GM04504 (cell line): ENCODE measurements around the gene KIZ.
A peak's percentile ranks its signal among the peaks of the same experiment; 100 is the strongest.

Experiments used
- DNase-seq: peaks from one replicate; pipeline ENCODE4 v3.0.0-alpha.2; 2012; ENCODE audit warnings: low read depth

KIZ gene, protein sequence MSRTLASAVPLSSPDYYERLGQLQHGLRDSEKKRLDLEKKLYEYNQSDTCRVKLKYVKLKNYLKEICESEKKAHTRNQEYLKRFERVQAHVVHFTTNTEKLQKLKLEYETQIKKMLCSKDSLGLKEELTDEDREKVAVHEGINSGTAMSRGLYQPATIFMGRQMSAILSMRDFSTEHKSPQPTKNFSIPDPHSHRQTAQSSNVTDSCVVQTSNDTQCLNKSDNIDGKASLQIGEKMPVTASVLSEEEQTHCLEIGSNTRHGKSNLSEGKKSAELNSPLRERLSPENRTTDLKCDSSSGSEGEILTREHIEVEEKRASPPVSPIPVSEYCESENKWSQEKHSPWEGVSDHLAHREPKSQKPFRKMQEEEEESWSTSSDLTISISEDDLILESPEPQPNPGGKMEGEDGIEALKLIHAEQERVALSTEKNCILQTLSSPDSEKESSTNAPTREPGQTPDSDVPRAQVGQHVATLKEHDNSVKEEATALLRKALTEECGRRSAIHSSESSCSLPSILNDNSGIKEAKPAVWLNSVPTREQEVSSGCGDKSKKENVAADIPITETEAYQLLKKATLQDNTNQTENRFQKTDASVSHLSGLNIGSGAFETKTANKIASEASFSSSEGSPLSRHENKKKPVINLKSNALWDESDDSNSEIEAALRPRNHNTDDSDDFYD

DNA sequence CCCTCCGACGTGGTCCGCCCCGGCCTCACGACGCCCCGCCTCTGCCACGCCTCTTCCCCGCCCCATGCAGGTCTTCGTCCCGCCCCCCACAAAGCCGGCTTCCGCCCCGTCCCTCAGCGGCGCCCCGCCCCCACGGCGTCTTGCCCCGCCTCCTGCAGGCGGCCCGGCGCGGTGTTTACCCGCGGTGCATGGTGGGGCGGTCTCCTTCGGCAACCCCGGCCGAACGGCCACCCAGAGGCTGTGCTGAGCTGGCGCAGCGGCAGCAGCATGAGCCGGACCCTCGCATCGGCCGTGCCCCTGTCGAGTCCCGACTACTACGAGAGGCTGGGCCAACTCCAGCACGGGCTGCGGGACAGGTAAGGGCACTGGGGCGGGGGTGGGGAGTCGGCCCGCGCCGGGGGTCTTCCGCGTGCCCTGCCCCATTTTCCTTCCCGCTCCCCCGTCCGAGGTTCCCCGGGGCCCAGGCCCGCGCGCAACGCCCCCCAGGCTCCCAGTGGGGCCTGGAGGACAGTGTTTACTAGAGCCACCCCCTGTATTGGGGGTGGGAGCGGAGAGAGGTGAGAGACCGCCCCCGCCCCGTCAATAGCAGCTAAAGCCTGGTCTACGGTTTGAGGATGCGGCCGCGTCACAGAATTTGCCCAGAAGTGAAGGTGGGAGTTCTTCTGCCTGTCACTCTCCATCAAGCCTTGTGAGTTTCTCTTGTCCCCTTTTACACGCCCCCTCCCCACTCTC, at the start of gene KIZ:
Gene KIZ (plus strand): TSS at position 234 of the 732 bp plus-strand sequence. CDS start 34 bp downstream, at position 268.
- peak; percentile 87 for DNase-seq

GRCh38 chr20:21077809-21078345, 48.0 kb upstream of the KIZ start:
- no peak for DNase-seq

DNA sequence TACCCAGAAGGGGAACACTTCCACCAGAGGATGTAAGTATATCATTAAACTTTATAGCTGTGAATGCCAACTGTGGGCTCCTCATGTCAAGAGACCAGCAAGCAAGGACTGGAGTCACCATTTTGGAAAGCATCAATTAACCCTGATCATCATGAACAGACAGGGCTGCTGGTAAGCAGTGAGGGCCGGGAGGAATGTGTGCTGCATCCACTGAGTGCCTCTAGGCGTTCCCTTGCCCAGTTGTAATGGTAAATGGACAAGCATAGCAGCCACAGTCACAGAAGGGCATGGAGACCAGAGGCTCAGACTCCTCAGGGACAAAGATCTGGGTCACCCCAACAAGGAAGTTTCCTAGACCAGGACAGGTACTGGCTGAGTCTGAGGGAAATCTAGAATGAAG, 43.3 kb upstream of the KIZ start:
- no peak for DNase-seq

GRCh38 chr20:21083825-21084325, 42.0 kb upstream of the KIZ start:
- DNase-seq = no peak

DNA sequence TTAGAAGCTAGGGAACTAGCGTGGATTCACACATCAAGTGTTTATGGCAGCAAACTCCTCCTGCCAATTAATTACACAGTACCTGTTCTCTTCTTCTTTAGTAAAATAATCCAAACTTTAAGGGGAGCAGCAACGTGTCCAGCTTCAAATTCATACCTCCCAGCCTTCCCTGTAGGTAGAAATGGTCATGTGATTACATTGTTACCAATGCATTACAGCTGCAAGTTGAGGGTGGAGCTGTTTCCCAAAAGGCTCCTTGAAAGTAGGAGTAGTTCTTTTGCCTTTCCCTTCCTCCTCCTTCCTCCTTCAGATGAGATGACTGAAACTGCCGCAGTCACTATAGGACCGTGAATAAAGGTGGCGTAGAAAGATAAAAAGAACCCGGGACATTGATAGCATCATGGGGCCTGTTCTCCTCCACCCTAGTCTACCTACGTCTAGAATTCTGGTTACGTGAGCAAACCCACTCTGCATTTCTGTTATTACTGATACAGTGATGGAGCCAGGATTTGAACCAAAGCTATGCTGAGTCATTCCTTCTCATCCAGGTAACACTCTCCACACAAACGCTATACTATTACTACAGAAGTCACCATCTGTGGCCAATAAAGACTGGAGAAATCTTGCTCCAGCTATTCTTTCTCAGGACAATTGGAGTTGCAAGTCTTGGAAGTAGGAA, 37.9 kb upstream of the KIZ start:
- DNase-seq = no peak

DNA sequence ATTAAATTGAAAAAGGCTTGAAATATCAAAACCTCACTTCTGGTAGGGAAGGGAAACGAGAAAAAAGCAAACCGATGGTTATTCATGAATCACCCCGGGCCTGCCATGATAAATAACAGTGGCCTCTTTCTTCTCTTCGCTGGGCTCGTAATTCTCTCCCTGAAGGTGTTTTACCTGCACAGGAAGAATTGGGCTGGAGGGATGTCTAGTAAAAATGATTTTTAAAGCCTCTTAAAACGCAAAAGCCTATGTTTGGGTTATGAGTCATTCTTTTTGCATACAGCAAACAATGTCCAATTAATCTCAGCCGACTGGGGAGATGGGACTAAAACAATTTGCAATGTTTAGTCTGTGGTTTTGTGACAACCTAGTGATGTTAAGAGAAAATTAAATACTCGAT, 36.5 kb upstream of the KIZ start:
- DNase-seq = no peak

- DNase-seq = no peak
These were observed 35.7 kb upstream of the KIZ start for GRCh38 chr20:21090111-21090618.

GRCh38 chr20:21090721-21091120, 35.2 kb upstream of the KIZ start:
- DNase-seq = no peak

- DNase-seq = no peak
These were observed 33.1 kb upstream of the KIZ start for GRCh38 chr20:21092806-21093205.

DNA sequence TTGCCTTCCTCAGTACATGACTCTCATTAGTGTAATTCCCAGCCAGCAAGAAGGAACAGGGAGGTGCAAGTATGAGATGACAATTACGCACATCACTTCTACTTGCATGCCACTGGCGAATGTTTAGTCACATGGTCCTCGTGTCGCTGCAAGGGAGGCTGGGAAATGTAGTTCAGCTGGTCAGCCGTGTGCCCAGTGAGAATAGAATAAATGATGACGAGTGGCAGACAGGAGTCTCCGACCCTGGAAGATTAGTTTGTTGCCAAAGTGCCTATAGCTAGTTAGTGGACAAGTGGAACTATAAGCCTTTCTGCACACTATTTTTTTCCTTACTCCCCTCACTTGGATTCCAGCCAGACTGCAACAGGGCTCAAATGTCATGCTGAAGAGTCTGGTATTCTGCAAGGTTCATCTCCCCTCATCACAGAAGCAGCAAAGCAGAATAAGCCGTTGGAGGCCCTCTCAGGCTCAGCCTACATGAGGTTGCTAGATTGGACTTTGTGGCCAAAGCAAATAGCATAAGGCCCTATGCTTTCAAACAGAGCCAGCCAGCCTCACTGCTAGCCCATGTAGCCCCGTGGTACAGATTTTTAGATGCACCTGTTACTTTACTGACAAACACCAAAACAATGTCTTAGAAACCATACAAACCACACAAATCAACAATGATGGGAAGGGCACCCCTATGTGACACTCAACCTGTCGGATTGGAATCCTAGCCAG, 29.4 kb upstream of the KIZ start:
- DNase-seq = no peak

DNA sequence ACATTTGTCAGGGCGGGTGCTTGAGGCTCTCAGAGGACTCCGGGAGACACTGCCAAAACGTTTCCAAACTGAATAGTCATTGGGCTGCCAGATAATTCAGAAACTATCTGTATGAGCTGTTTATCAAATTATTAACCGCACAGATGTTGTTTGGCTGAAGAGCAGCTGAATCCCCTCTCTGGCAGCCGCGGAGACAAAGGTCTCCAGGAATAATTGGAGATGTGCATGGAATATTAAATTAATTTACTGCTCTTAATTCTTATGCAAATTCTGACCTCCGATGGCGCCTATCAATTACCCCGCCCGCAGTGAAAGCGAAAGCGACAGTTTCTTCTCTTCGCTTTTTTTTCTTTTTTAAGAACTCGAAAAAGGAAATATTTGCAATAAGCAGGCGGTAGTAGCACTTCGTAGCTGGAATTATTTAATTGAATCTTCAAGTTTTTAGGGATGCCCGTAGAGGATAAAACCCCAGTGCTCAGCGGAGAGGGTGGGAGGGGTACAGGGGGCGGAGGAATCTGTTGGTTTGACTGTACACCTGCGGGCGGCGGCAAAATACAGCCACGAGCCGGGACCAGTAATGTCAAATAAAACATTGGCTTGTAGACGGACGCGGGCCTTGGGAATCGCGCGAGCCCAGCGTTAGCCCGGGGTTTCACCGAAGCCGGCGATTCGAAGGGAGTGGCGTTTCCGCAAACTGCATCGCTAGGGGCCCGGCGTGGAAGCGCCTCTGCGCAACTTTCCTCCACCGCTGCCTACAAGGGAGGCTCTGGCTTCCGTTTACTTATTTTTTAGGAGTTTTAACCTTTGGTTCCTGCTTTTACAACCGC, 25.9 kb upstream of the KIZ start:
- no peak for DNase-seq

DNA sequence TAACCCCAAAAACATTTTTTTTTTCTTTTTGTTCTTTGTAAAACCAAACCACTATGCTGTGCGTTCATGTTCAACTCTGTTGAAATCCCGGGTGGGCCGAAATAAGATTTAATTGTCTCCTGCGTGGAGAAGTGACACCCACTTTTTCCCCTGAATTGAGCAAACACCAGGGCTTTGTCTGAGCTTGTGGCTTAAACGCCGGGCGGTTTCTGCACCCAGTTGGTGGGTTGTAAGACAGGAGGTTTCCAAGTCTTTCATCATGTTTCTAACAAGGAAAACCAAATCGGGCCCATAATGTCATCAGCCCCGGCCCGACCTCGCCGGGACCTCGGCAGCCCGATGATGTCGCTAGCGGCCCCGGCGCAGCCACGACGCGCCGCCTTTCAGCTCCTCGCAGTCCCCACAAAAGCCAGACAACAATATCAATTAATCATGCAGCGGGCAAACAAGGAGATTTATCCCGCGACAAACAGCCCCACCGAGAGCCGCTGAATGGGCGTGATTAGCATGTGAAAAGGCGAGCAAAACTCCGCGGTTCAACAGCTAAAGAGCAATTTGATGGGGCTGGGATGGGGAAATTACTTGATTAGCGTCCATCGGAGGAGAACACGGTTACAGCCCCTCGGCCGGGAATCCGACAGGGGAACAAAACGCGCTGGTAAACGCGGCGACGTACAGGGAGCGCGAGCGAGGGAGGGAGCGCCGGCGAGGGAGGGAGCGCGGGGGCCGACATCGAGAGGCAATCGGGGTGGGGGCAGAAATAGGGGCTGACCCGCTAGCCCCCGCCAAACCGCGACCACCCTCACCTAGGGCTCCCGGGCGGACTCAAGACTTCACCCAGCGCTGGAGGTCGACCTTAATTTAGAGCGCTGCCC, 25.1 kb upstream of the KIZ start:
- DNase-seq = no peak

DNA sequence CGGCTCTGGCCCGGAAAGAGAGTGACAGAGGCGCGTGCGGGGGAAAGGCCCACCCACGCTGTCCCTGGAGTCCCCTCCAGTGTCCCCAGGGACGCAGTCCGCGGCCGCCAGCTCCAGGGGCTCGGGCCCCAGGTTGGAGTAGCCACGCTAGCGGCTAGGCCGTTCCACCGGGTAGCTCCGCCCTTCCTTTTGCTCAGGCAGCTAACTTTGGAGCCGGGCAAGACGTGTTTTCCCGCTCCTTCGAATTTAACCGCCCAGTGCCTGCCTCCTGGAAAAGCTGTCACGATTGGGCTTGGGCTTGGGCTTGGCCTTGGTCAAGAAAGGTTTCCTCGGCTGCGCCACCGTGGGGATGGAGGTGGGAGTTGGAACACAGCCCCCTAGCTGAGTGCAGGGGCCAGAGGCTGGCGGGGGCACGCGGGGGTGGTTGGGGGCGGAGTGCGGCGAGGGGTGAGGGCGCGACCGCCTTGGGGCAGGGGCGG, 24.4 kb upstream of the KIZ start:
- DNase-seq = no peak

- DNase-seq = no peak
These were observed 23.8 kb upstream of the KIZ start for GRCh38 chr20:21101932-21102575.

DNA sequence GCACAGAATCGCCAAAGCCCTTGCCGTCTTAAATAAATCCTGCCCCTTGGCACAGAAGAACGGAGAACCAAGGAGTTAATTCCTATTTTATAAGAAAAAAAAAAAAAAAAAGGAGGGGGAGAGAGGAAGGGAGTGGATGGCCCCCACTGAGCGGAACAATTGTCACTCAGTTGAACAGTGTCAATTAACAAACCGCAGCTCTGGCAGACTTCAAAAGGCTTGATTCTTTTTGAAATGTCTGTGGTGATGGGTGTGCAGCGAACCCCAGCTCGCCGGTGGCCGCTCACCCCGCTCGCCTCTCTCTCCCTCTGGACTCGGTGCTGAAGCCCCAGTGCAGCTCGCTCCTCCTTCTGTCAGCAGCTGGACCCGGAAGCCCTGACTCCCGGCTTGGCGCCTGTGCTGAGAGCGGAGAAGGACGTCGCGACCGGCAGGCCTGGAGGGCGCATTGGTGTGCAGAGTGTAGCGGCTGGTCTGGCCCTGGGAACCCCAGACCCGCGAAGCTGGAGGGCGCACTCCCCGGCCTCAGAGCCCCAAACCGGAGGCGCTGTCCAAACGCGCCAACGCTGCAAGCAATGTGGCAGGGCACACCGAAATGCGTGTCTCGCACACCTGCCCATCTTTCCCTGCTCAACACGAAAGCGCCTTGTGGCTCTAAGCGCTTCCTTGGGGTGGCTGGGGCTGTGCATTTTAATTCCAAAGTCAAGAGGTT, 23.1 kb upstream of the KIZ start:
- DNase-seq = no peak

DNA sequence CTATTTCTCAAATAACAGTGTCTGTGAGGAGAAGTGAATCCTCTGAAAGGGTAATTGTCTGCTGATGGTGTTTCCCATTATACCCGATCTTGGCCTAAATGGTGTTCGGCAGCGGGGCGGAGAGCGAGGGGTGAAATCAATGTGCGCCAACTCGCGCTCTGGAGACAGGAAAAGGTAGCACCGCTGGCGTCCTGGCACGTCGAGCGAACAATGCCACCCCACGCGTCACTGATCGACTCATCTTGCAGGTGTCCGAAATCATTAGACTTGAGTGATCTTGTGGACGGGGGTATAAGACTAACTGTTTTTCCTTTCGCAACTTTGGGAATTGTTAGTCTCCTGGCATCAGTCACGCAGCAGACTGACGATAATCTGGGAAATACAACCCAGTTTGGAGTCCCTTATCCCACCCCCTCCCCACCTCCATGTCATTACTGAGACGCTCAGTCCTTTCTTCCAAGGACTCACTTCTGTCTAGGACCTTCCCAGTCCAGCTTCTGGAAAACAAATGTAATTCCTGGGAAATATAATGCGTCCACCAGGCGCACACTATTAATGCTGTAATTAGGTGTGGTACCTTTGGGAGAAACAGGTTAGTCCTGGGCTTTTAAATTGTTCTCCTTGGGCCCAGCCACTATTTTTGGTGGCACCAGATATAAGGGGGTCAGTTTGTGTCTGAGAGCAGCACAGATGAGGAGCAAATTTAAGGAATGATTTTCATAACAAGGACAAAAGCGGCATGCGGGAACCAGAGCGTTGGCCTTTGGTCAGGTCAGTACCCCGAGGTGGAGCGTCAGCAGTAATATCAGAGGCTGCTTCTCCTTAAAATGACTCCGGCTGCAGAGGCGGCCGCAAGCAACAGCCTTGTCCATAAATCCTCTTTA, 22.1 kb upstream of the KIZ start:
- DNase-seq = no peak

DNA sequence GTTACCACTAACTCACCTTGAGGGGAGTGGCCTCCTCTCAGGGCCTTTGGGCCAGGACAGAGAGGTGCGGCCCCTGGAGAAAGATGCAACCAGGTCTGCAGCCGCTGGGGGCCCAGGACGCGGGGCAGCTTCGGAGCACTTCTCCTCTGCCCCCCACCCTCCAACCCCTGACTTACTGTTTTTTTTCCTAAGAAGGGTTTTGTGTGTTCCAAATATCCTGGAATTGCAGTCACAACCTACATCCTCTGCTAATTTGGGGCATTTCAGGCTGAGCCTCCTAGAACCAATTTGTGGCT, 21.5 kb upstream of the KIZ start:
- DNase-seq = no peak
